ENCODE data around the gene TINAG.

DNA sequence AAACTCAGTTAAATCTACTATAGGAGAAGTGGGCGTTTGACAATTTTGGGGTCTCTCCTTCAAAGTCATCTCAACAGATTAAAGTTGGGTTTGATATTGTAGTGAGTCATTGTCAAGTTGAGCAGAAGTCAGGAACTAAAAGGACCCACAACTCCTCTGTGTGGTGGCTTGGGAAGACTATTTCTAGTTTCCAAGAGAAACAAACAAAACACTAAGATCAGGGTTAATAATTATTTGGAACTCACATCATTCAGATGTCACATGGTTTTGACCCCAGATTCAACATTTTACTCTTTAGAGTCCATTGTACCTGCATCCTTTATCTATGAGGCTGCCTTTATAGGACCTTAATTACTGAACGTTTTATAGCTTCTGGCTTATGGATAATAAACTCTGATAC is 45.3 kb upstream of the TINAG start:
- TF ChIP-seq POLR2A (IDR thresholded peaks at IDR 0.05; ENCODE audit: low read length) (no peak), GATA1 (IDR thresholded peaks at IDR 0.05; ENCODE audit: low read depth, low read length) (no peak)
